Activated CD4-positive, CD25-positive, alpha-beta regulatory T cell treated with anti-CD3 and anti-CD28 coated beads, Interleukin-2, amount 50 U/mL, for 72 hours (primary cell): ENCODE data around the gene RCOR1.
"Not testable (repeated sequence)": the region's sequence is repeated elsewhere in the genome, so short reads cannot be mapped to it uniquely, and the experiment has no call there.

Source experiments
- DNase-seq: peaks from one replicate; pipeline ENCODE4 v3.0.0; 2021

The RCOR1 gene

GRCh38 chr14:102593825-102594137 lies 1.3 kb downstream of the RCOR1 start:
- no peak for DNase-seq

- peak; percentile 56 for DNase-seq
Observed at GRCh38 chr14:102594514-102595175, 2.2 kb downstream of the RCOR1 start.

DNA sequence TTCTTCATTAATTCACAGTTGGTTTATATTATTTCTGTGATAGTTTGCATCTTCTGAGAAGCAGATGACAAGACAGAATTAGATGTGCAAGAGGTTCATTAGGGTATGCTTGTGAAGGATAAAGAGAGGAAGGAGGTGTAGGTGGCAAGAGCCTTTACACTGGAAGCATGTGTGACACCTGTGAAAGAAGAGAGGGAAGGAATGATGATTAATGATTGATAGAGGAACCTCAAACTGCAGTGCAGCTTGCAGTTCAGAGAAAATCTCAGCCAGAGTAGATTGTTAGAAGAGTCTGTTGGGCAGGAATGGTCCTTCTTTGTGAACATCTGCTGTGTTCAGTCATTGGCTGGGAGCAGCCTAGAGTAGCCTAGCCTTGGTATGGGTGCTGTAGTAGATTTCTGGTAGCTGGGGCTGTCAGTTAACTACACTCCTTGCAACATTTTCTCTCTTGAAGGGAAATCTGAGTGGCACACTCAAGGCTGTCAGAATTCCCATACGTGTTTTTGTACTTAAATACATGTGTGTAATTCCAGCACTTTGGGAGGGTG lies 9.0 kb downstream of the RCOR1 start:
- DNase-seq = no peak

GRCh38 chr14:102602421-102603292 lies 10.2 kb downstream of the RCOR1 start:
- no peak for DNase-seq

DNA sequence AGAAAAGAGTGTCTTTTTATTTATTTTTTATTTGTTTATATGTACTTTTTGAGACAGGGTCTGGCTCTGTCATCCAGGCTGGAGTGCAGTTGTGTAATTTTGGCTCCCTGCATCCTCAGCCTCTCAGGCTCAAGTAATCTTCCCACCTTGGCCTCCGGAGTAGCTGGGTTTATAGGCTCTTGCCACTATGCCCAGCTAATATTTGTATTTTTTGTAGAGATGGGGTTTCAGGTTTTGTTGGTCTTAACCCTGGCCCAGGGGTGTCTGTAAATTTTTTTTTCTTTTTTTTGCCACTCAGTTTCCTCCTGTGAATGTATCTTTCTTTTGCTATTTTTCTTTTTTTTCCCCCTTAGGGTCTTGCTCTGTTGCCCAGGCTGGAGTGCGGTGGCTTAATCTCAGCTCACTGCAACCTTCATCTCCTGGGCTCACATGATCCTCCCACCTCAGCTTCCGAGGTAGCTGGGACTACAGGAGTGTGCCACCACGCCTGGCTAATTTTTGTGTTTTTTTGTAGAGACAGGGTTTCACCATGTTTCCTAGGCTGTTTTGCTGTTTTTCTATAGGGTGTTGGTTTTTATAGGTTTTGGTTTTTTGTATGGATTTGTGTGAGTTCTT lies 11.0 kb downstream of the RCOR1 start:
- DNase-seq = no peak

DNA sequence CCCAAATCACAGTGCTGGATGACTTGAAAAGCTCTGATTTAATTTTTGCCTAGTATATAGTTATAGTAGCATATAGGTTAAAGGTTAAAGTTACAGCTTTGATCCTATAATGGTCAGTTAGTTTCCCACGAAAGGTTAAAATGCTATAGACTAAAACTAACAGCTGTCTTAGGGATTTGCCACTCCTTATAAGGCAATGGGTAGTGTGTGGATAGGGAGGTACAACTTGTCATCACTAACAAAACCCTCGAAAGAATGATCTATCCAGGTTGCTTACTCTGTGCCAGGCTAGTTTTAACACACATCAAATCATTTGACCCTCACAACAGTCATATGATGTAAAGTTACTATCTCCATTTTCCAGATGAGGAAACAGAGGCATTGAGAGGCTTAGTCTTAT lies 11.7 kb downstream of the RCOR1 start:
- DNase-seq = no peak

DNA sequence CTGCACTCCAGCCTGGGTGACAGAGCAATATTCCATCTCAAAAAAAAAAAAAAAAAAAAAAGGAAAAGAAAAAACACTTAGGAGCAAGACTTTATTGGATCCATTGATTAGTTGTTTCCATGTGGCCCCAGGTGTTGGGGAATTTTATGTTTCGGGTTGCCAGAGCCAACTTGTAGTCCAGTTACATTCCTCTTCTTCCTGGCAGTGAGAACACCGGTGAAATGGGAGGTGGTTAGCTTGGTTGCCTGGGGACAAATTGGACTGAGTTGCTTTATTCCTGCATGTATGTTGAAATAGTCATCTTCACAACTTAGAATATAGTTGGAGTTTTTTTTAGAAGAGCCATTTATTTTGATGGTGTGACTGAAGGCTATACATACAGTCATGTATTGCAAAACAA lies 12.6 kb downstream of the RCOR1 start:
- DNase-seq = no peak

DNA sequence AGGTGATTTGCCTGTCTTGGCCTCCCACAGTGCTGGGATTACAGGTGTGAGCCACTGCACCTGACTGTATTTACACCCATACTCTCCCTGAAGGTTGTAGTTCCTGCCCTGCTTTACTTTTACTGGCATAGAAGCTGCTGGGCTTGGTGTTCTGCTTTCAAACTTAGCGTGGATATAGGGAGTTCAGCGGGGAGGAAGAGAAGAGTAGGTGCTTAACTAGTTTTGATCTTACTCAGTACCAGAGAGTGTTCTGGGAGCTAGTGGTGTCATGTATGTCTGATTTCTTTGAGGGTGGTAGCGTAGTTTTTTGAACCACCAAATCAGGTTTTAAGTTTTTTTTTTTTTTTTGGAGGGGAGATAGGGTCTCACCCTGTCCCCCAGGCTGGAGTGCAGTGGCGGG lies 13.8 kb downstream of the RCOR1 start:
- DNase-seq = no peak

DNA sequence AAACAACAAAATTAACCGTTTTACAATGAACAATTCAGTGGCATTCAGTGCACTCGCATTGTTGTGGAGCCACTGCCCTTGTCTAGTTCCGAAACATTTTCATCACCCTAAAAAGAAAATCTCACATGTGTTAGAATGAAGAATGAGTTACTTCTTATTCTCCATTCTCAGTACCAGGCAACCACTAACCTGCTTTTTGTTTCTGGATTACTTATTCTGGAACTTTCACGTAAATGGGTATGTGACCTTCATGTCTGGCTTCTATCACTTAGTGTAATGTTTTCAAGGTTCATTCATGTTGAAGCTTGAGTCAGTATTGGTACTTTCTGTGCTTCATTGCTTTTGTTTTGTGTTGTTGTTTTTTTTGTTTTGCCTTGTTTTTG lies 15.6 kb downstream of the RCOR1 start:
- no peak for DNase-seq

DNA sequence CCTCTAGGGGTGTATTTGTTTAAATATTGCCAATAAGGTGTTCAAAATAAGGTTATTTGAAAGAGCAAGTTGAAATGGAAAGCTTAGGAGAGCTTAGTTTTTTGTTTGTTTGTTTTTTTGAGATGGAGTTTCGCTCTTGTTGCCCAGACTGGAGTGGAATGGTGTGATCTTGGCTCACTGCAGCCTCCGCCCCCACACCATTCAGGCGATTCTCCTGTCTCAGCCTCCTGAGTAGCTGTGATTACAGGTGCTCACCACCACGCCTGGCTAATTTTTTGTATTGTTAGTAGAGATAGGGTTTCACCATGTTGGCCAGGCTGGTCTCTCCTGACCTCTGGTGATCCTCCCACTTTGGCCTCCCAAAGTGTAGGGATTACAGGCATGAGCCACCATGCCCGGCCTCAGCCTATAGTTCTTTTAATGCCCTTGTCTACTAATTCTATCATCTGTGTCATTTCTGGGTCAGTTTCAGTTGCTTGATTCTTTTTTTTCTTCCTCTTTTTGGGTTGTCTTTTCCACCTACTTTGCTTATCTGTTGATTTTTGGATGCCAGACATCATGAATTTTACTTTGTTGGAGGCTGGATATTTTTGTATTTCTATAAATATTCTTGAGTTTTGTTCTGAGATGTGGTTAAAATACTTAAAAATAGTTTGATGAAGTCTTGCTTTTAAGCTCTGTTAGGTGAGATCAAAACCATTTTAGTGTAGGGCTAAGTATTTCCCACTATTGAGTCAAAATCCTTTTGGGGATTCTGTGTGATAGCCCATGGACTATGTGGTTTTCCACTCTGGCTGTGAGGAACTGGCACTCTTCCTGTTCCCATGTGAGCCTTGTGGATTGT lies 18.7 kb downstream of the RCOR1 start:
- DNase-seq = no peak

DNA sequence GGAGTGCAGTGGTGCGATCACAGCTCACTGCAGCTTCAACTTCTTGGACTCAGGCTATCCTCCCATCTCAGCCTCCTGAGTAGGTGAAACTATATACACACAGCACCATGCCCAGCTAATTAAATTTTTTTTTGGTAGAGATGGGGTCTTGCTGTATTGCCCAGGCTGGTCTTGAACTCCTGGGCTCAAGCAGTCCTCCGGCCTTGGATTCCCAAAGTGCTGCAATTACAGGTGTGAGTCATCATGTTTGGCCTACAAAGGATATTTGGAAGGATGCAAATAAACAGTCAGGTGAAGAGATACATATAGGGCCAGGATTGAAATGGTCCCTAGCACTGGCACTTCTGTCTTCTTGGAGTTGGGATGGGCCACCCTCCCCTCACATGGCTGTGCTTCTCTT lies 23.9 kb downstream of the RCOR1 start:
- no peak for DNase-seq

DNA sequence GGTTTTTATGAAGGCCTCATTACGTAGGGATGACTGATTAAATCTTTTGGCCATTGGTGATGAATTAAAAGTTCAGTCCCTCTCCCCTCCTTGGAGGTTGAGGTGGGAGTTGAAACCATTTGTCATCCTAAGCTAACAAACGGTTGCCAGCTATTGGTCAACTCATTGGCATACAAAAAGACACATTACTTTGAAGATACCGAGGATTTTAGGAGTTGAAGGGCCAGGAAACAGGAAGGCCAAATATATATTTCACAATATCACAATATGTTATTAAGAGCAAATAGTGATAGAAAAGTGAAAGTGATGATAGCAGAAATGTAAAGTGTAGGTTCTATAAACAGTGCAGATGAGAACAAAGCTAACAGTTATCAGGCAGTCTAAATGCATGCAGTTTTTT lies 24.4 kb downstream of the RCOR1 start:
- DNase-seq = no peak

DNA sequence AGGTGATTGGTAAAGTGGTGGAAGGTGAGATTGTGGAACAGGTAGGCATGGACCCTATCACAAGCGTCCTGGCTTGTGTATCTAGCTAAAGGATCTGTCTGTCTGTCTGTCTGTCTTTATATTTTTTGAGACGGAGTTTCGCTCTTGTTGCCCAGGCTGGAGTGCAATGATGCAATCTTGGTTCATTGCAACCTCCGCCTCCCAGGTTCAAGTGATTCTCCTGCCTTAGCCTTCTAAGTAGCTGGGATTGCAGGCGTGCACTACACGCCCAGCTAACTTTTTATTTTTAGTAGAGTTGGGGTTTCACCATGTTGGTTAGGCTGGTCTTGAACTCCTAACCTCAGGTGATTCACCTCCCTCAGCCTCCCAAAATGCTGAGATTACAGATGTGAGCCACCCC lies 26.6 kb downstream of the RCOR1 start:
- DNase-seq = not testable (repeated sequence)

DNA sequence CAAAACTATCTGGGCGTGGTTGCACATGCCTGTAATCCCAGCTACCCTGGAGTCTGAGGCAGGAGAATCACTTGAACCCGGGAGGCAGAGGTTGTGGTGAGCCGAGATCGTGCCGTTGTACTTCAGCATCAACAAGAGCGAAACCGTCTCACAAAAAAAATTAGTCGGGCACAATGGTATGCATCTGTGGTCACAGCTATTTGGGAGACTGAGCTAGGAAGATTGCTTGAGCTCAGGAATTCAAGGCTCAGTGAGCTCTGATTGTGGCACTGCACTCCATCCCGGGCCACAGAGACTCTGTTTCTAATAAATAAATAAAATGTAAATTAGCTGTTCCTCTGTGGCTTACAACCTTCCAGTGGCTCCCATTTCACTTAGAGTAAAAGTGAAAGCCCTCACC lies 28.0 kb downstream of the RCOR1 start:
- no peak for DNase-seq

DNA sequence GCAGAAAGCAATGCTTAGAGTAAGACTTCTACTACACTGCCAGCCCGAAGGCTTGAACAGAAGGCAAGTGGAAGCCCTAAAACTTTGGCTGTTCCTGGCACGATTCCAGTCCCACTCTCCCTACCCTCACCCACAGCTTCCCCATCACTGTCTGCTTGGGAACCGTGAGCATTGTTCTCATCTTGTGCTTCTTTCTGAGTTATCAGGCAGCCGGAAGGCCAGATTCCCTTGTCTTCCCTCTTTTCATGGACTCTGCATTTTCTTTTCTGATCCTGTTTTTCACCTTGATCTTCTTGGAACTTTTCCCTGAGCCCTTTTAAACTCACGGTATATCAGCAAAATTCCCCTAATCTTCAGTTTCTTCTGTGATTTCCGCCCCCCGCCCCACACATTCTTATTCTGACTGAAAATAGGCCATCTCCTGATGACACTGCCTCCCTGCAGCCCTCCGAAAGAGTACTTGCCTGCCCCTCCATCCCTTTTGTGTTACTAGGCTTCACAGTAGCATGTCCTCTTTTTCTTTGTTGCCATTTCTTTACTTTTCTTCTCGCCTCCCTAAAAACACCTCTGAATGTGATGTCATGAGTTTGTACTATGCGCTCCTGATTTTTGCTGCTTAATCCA lies 29.9 kb downstream of the RCOR1 start:
- no peak for DNase-seq

GRCh38 chr14:102624666-102625065 lies 32.2 kb downstream of the RCOR1 start:
- DNase-seq = no peak

GRCh38 chr14:102625564-102626296 lies 33.3 kb downstream of the RCOR1 start:
- no peak for DNase-seq

- DNase-seq = no peak
Observed at GRCh38 chr14:102626530-102626929, 34.1 kb downstream of the RCOR1 start.

DNA sequence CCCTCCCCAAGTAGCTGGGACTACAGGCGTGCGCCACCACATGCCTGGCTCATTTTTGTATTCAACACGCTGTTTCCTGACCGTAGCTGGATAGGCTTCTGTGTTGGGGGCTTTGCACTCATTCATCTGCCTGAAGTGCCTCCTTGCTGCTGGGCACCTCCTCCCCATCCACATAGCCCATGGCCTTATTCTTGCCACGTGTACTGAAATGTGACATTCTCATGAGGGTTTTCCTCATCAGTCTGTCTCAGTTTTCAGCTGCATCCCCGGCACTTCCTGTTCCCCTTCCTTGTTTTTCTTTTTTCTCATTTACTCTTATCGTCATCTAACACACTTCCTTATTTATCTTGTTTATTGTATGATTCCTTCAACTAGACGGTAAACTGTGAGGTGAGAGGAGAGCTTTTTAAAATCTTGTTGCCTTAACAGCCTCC lies 36.6 kb downstream of the RCOR1 start:
- DNase-seq = no peak

GRCh38 chr14:102629808-102630350 lies 37.4 kb downstream of the RCOR1 start:
- DNase-seq = no peak

DNA sequence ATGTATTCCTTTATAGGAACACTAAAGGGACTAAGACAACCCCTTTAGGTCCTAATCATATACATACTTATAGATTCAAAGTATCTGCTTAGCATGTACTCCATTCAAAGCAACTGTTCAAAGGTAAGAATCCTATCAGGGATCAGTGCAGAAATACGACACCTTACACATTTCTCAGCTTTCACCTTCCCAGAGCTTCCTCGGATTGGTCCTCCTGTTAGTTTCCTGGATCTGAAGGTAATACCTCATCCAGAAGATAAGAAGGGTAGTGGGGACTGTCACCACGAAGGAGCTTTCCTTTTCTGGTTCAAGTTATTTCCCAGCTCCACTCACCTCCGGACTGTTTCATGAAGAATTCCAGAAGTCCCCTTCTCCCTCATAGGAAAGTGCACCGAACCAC lies 38.0 kb downstream of the RCOR1 start:
- no peak for DNase-seq

DNA sequence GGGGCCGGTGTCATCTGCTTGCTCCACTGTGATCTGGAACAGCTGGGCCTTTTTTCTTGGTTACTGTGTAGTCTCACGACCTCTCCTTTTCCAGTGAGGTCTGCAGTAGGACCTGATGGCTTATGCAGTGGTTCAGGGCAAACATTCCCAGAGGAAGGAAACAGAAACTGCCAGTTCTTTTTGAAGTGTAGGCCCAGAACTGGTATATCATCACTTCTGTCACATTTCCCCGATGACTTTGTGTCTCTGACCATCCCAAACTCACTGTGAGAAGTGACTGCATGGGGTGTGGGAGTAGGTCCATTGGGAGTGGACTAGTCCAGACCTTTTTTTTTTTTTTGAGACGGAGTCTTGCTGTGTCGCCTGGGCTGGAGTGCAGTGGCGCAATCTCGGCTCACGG lies 38.4 kb downstream of the RCOR1 start:
- no peak for DNase-seq
